Suprapubic skin (tissue), 4 donors: ENCODE results near the gene RSF1. TPM values are rescaled to one million over a fixed set of nuclear protein-coding genes. Genes with fewer than 3 reads are reported as not detected.

Experiments used
- DNase-seq, 2 donors: peaks; one replicate each; pipeline ENCODE4 v3.0.0-alpha.2; 2019; ENCODE audit warnings: low spot score in 2 of 2
- H3K27ac ChIP-seq: fragments of 200-600 bp; sonication (generic); one replicate; pipeline ENCODE4 v1.5.1; 2019
- H3K27me3 ChIP-seq: fragments of 200-600 bp; sonication (generic); one replicate; pipeline ENCODE4 v1.5.1; 2019
- H3K36me3 ChIP-seq: fragments of 200-600 bp; sonication (generic); one replicate; pipeline ENCODE4 v1.5.1; 2019
- H3K4me1 ChIP-seq: fragments of 200-600 bp; sonication (generic); one replicate; pipeline ENCODE4 v1.5.1; 2019
- H3K4me3 ChIP-seq: fragments of 200-600 bp; sonication (generic); one replicate; pipeline ENCODE4 v1.5.1; 2019; ENCODE audit warnings: mild to moderate bottlenecking
- H3K9me3 ChIP-seq: fragments of 200-600 bp; sonication (generic); one replicate; pipeline ENCODE4 v1.5.1; 2019
- EP300 ChIP-seq: sonication (generic); formaldehyde crosslinking; IDR thresholded peaks from one replicate; pipeline ENCODE4 v1.6.1; 2017; ENCODE audit warnings: antibody characterized with exemption
- POLR2A ChIP-seq, 2 donors: fragments of 450-650 bp; IDR thresholded peaks; one replicate each; pipeline ENCODE4 v1.6.1; 2017; ENCODE audit warnings: antibody characterized with exemption in 2 of 2, mild to moderate bottlenecking in 2 of 2, moderate library complexity in 2 of 2
- POLR2AphosphoS5 ChIP-seq, 3 donors: sonication (generic); formaldehyde crosslinking; IDR thresholded peaks; one replicate each; pipeline ENCODE4 v1.6.1; 2017; ENCODE audit warnings: antibody characterized with exemption in 3 of 3
- WGBS: methylation state at CpG from one replicate; pipeline ENCODE4 v1.1.5; 2018; 5-methylcytosine and 5-hydroxymethylcytosine counted together
- total RNA-seq, 4 donors: library from RNA; depleted of rRNA; stranded (reverse); fragments of >200 nt; gene quantifications; one replicate each; pipeline ENCODE4 v1.1.0, GENCODE V29; 2016
- TF ChIP-seq, protein P1 (sequence below), 2 donors: fragments of 200-600 bp in 1 of 2; fragments of 450-650 bp in 1 of 2; sonication (generic) in 1 of 2; IDR thresholded peaks; one replicate each; pipeline ENCODE4 v1.5.1; 2016 to 2019; ENCODE audit warnings: antibody characterized with exemption in 2 of 2, mild to moderate bottlenecking in 1 of 2, moderate library complexity in 1 of 2

The RSF1 gene
- total RNA-seq, 4 donors from 2014 or later, result 27.5 to 121 (median 45.5) TPM

DNA sequence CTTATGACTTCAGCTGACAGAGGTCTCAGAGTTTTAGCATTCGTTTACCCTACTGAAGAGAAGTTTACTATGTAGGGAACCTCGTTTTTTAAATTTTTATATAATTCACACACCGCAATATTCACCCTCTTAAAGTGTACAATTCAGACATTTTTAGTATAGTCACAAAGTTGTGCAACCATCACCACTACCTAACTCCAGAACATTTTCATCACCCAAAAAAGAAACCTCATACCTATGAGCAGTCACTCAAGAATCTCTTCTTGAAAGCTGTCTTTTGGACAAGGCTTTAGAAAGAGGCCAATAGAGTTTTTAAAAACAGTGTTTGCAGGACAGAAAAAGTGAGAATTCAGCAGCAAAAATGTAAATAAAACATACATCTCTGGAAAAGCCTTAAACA, 143.4 kb downstream of the RSF1 start:
- WGBS, result 93% methylated on average over 3 of the region's 3 CpGs
- no peaks in the 10 kb centered on the region for H3K4me1 ChIP-seq
- H3K36me3 ChIP-seq, result peaks cover 91% of the 10 kb centered on the region
- no peaks in the 10 kb centered on the region for H3K27me3 ChIP-seq
- no peak overlapping the region for H3K27ac ChIP-seq
- DNase-seq, result no peak
- H3K9me3 ChIP-seq, result no peaks in the 10 kb centered on the region
- H3K4me3 ChIP-seq, result no peak overlapping the region
- TF ChIP-seq POLR2AphosphoS5 (IDR thresholded peaks at IDR 0.05), result no peak
- TF ChIP-seq POLR2A (IDR thresholded peaks at IDR 0.05), result no peak

DNA sequence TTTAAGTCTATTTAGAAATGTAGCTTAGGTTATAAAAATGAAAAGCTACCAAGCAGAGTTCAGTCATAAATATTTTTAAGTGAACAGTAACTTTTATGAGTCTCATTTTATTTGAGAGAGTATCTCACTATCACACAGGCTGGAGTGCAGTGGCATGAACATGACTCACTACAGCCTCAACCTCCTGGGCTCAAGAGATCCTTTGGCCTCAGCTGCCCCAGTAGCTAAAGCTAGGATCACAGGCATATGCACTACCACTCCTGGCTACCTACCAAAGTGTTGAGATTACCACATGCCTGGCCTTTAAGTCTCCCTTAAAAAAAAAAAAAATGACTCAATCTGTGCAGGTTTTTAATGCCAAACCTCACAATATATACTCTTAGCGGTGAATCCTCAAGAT, 148.3 kb downstream of the RSF1 start:
- TF ChIP-seq EP300 (no peak), POLR2AphosphoS5 (IDR thresholded peaks at IDR 0.05) (no peak), POLR2A (IDR thresholded peaks at IDR 0.05) (no peak)
- TF ChIP-seq, protein P1, sequence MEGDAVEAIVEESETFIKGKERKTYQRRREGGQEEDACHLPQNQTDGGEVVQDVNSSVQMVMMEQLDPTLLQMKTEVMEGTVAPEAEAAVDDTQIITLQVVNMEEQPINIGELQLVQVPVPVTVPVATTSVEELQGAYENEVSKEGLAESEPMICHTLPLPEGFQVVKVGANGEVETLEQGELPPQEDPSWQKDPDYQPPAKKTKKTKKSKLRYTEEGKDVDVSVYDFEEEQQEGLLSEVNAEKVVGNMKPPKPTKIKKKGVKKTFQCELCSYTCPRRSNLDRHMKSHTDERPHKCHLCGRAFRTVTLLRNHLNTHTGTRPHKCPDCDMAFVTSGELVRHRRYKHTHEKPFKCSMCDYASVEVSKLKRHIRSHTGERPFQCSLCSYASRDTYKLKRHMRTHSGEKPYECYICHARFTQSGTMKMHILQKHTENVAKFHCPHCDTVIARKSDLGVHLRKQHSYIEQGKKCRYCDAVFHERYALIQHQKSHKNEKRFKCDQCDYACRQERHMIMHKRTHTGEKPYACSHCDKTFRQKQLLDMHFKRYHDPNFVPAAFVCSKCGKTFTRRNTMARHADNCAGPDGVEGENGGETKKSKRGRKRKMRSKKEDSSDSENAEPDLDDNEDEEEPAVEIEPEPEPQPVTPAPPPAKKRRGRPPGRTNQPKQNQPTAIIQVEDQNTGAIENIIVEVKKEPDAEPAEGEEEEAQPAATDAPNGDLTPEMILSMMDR (IDR thresholded peaks at IDR 0.05), result no peak
- Histone ChIP-seq H3K4me1 (no peaks in the 10 kb centered on the region), H3K27me3 (no peaks in the 10 kb centered on the region), H3K4me3 (no peak overlapping the region), H3K36me3 (peaks cover 96% of the 10 kb centered on the region), H3K9me3 (no peaks in the 10 kb centered on the region), H3K27ac (no peak overlapping the region)
- WGBS, result 96% methylated on average over 1 of the region's 1 CpG
- DNase-seq, result no peak

GRCh38 chr11:77669848-77670511, 150.5 kb downstream of the RSF1 start:
- Histone ChIP-seq H3K4me1 (no peaks in the 10 kb centered on the region), H3K4me3 (no peak overlapping the region), H3K9me3 (no peaks in the 10 kb centered on the region), H3K27ac (no peak overlapping the region), H3K27me3 (no peaks in the 10 kb centered on the region), H3K36me3 (peaks cover 88% of the 10 kb centered on the region)
- no peak for DNase-seq
- 96% methylated on average over 2 of the region's 2 CpGs for WGBS
- TF ChIP-seq EP300 (no peak), POLR2AphosphoS5 (IDR thresholded peaks at IDR 0.05) (no peak), POLR2A (IDR thresholded peaks at IDR 0.05) (no peak)
- TF ChIP-seq, protein P1 (IDR thresholded peaks at IDR 0.05), result no peak

GRCh38 chr11:77668760-77669159, 151.8 kb downstream of the RSF1 start:
- WGBS, result 84% methylated on average over 3 of the region's 3 CpGs
- Histone ChIP-seq H3K27me3 (no peaks in the 10 kb centered on the region), H3K9me3 (no peaks in the 10 kb centered on the region), H3K4me1 (no peaks in the 10 kb centered on the region), H3K4me3 (no peak overlapping the region), H3K36me3 (peaks cover 77% of the 10 kb centered on the region), H3K27ac (no peak overlapping the region)
- DNase-seq, result no peak
- TF ChIP-seq, protein P1 (IDR thresholded peaks at IDR 0.05), result no peak
- TF ChIP-seq POLR2AphosphoS5 (IDR thresholded peaks at IDR 0.05) (no peak), POLR2A (IDR thresholded peaks at IDR 0.05) (no peak), EP300 (no peak)

GRCh38 chr11:77665240-77665965, 155.1 kb downstream of the RSF1 start:
- WGBS, result 89% methylated on average over 7 of the region's 7 CpGs
- no peak for TF ChIP-seq POLR2A (IDR thresholded peaks at IDR 0.05)
- TF ChIP-seq, protein P1 (IDR thresholded peaks at IDR 0.05), result no peak
- no peak for TF ChIP-seq EP300
- no peak for TF ChIP-seq POLR2AphosphoS5 (IDR thresholded peaks at IDR 0.05)
- peaks cover 47% of the 10 kb centered on the region for H3K36me3 ChIP-seq
- H3K27me3 ChIP-seq, result no peaks in the 10 kb centered on the region
- H3K27ac ChIP-seq, result no peak overlapping the region
- no peaks in the 10 kb centered on the region for H3K4me1 ChIP-seq
- H3K4me3 ChIP-seq, result no peak overlapping the region
- H3K9me3 ChIP-seq, result no peaks in the 10 kb centered on the region
- no peak for DNase-seq
